Smooth muscle cell (in vitro differentiated cells): ENCODE results near the gene OR1G1. TPM values are rescaled to one million over a fixed set of nuclear protein-coding genes. Genes with fewer than 3 reads are reported as not detected.
"Not testable (repeated sequence)": the region's sequence is repeated elsewhere in the genome, so short reads cannot be mapped to it uniquely, and the experiment has no call there.

Source experiments
- DNase-seq: peaks from one replicate; lab custom pipeline; 2025; ENCODE audit not compliant: unreplicated experiment; lab: John Stamatoyannopoulos, UW
- H2AFZ ChIP-seq: fragments of 200-600 bp; sonication (generic); 2 replicates; pipeline ENCODE4 v1.6.0; 2016; ENCODE audit warnings: antibody characterized with exemption, low read depth, mild to moderate bottlenecking
- H3F3A ChIP-seq: fragments of 200-600 bp; sonication (generic); 2 replicates; pipeline ENCODE4 v1.6.0; 2017; ENCODE audit warnings: antibody characterized with exemption, low read depth
- H3K27ac ChIP-seq: fragments of 200-600 bp; sonication (generic); 2 replicates; pipeline ENCODE4 v1.5.1; 2016; ENCODE audit warnings: low read depth, mild to moderate bottlenecking
- H3K27me3 ChIP-seq: fragments of 200-600 bp; sonication (generic); 2 replicates; pipeline ENCODE4 v1.6.1; 2016; ENCODE audit warnings: low read depth, mild to moderate bottlenecking
- H3K36me3 ChIP-seq: fragments of 200-600 bp; sonication (generic); 2 replicates; pipeline ENCODE4 v1.5.1; 2016; ENCODE audit warnings: low read depth
- H3K4me1 ChIP-seq: fragments of 200-600 bp; sonication (generic); 2 replicates; pipeline ENCODE4 v1.5.1; 2016; ENCODE audit warnings: low read depth
- H3K4me2 ChIP-seq: fragments of 200-600 bp; sonication (generic); 2 replicates; pipeline ENCODE4 v1.6.0; 2016; ENCODE audit warnings: mild to moderate bottlenecking
- H3K4me3 ChIP-seq: fragments of 200-600 bp; sonication (generic); 2 replicates; pipeline ENCODE4 v1.5.1; 2016; ENCODE audit warnings: mild to moderate bottlenecking
- H3K79me2 ChIP-seq: fragments of 200-600 bp; sonication (generic); 2 replicates; pipeline ENCODE4 v1.6.0; 2016; ENCODE audit warnings: low read depth, mild to moderate bottlenecking
- H3K9ac ChIP-seq: fragments of 200-600 bp; sonication (generic); 2 replicates; pipeline ENCODE4 v1.6.0; 2016; ENCODE audit warnings: low read depth
- H3K9me3 ChIP-seq: fragments of 200-600 bp; sonication (generic); replicated peaks from 2 replicates; pipeline ENCODE4 v1.5.1; 2016; ENCODE audit warnings: low read depth
- H4K20me1 ChIP-seq: fragments of 200-600 bp; sonication (generic); 2 replicates; pipeline ENCODE4 v1.6.0; 2016; ENCODE audit warnings: low read depth
- CTCF ChIP-seq: fragments of 200-600 bp; sonication (generic); IDR thresholded peaks from 2 replicates; pipeline ENCODE4 v1.5.1; 2017; ENCODE audit warnings: borderline replicate concordance, mild to moderate bottlenecking, antibody characterized with exemption; ENCODE audit not compliant: insufficient read depth, poor library complexity, severe bottlenecking
- WGBS: methylation state at CpG from one replicate; pipeline ENCODE4 v1.1.7; 2016; ENCODE audit warnings: low lambda C conversion rate; 5-methylcytosine and 5-hydroxymethylcytosine counted together
- polyA plus RNA-seq: library from polyadenylated mRNA; unstranded; fragments of >200 nt; fragmentation: Nextera tagmentation; extraction: Ambion mirVana; gene quantifications from 2 replicates; pipeline ENCODE4 v1.2.1, GENCODE V29; 2016
- total RNA-seq: library from RNA; depleted of rRNA; stranded (reverse); fragments of >200 nt; gene quantifications from 2 replicates; pipeline ENCODE4 v1.2.3, GENCODE V29; 2014

The OR1G1 gene
- not detected in 2 replicates for total RNA-seq
- not detected in 2 replicates for polyA plus RNA-seq

DNA sequence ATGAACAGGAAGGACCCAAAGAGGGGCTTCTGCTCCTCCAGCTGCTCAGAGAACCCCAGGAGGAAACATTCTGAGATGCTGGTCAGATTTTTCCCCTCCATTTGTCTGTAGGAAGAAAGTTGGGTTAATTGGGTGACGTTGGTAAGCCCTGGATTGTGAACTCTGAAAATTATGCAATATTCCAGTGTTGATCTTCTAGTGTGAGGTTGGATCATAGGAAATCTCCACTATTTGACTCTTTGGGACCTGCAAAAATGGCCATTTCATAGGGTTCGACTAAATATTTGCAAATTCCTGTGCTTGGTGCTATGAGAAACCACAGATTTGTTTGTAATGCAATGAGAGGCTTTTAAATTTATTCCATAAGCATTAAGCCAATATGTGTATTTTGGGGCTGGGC lies at the start of gene OR1G1:
TSS of gene OR1G1 (minus strand) at position 101 of the 400 bp plus-strand sequence. CDS start at position 101, 0 bp downstream.
- Histone ChIP-seq H3K9me3 (peaks cover 3% of the 10 kb centered on the region), H3K4me1 (no peaks in the 10 kb centered on the region), H3K27me3 (no peaks in the 10 kb centered on the region), H4K20me1 (no peaks in the 10 kb centered on the region), H3F3A (no peaks in the 10 kb centered on the region), H3K4me3 (no peak within 1 kb of the TSS), H3K36me3 (no peaks in the 10 kb centered on the region), H3K9ac (no peak within 1 kb of the TSS), H2AFZ (no peak within 1 kb of the TSS), H3K79me2 (no peaks in the 10 kb centered on the region), H3K4me2 (no peak within 1 kb of the TSS), H3K27ac (no peak within 1 kb of the TSS)
- no peak for TF ChIP-seq CTCF
- WGBS = 75% methylated on average over 2 of the region's 2 CpGs
- DNase-seq = no peak

- Histone ChIP-seq H3K4me2 (no peak overlapping the region), H2AFZ (no peak overlapping the region), H3K36me3 (no peaks in the 10 kb centered on the region), H4K20me1 (no peaks in the 10 kb centered on the region), H3K9me3 (peaks cover 11% of the 10 kb centered on the region), H3K27me3 (no peaks in the 10 kb centered on the region), H3K9ac (no peak overlapping the region), H3K27ac (no peak overlapping the region), H3K4me3 (no peak overlapping the region), H3F3A (no peaks in the 10 kb centered on the region), H3K79me2 (no peaks in the 10 kb centered on the region), H3K4me1 (no peaks in the 10 kb centered on the region)
- no peak for TF ChIP-seq CTCF
- WGBS = 67% methylated on average over 5 of the region's 5 CpGs
- DNase-seq = no peak
These were observed 40.2 kb upstream of the OR1G1 start for GRCh38 chr17:3167574-3167973.

DNA sequence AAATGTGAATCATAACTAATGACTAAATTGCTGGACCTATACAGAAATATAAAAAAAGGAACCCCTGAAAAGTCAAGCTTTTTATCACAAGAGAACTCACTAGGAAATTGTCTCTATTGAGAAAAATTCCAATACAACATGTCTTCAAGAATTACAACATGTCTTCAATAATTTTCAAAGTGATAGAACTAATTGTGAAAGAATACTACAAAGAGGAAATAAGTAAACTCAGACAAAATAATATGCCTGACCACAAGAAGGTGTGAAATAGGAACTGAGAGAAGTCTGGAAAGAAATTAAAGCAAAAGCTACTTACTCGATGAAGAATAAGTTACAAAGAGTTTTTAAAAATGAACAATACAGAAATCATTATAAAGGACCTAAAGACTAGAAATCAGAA lies 29.9 kb upstream of the OR1G1 start:
- Histone ChIP-seq H3K36me3 (no peaks in the 10 kb centered on the region), H3K9ac (no peak overlapping the region), H3K4me3 (no peak overlapping the region), H3K4me1 (no peaks in the 10 kb centered on the region), H3K79me2 (no peaks in the 10 kb centered on the region), H3K9me3 (no peaks in the 10 kb centered on the region), H4K20me1 (no peaks in the 10 kb centered on the region), H3K4me2 (no peak overlapping the region), H3F3A (no peaks in the 10 kb centered on the region), H3K27ac (no peak overlapping the region), H2AFZ (no peak overlapping the region), H3K27me3 (no peaks in the 10 kb centered on the region)
- no peak for TF ChIP-seq CTCF
- DNase-seq = no peak
- WGBS = 62% methylated on average over 1 of the region's 1 CpG

DNA sequence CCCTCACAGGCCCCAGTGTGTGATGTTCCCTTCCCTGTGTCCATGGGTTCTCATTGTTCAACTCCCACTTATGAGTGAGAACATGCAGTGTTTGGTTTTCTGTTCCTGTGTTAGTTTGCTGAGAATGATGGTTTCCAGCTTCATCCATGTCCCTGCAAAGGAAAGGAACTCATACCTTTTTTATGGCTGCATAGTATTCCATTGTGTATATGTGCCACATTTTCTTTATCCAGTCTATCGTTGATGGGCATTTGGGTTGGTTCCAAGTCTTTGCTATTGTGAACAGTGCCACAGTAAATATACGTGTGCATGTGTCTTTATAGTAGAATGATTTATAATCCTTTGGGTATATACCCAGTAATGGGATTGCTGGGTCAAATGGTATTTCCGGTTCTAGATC lies 10.1 kb upstream of the OR1G1 start:
- H3K27ac ChIP-seq, H2AFZ ChIP-seq, H3K9me3 ChIP-seq, H3K36me3 ChIP-seq, H3K4me2 ChIP-seq, H3K27me3 ChIP-seq, DNase-seq, H3K4me3 ChIP-seq, H3K9ac ChIP-seq, H3K4me1 ChIP-seq, H3K79me2 ChIP-seq, H4K20me1 ChIP-seq, H3F3A ChIP-seq: not testable (repeated sequence)
- 65% methylated on average over 3 of the region's 3 CpGs for WGBS
